Mesenteric fat pad (tissue), 1 donor: ENCODE data around the gene ADIPOQ. TPM values are rescaled to one million over a fixed set of nuclear protein-coding genes. Genes with fewer than 3 reads are reported as not detected.
"Not testable (repeated sequence)": the region's sequence is repeated elsewhere in the genome, so short reads cannot be mapped to it uniquely, and the experiment has no call there.

Source experiments
- DNase-seq: peaks from one replicate; pipeline ENCODE4 v3.0.0-alpha.2; 2020; ENCODE audit warnings: low spot score
- total RNA-seq: library from RNA; stranded (reverse); fragmentation: NEBNext Ultra II Directional; extraction: Animal tissue kit (Norgen Biotek cat#: 25700); gene quantifications from one replicate; pipeline ENCODE4 v1.2.1, GENCODE V29; 2021
- donor health status: DM: yes; HTN: yes; CAD: no.

The ADIPOQ gene
- total RNA-seq, 1 donor from 2014 or later = 1,676 TPM

DNA sequence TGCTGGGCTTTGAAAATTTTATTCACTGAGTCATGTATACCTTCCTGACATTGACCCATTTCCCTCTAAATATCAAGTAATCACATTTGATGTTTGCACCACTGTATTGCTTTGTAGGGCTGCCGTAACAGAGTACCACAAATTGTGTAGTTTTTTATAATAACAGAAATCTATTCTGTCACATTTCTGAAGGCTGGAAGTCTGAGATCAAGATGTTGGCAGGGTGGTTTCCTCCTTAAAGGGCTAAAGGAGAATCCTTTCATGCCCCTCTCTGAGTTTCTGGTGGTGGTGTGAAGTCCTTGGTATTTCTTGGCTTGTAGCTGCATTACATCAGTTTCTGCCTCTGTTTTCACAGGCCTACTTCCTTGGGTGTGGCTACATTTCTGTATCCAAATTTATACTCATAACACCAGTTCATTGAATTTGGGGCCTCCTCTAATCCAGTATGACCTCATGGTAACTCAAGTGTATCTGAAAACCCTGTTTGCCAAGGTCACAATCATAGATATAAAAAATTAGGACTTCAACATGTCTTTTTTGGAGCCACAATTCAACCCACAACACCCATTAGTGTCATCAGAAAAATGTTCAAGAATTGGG lies 58.7 kb downstream of the ADIPOQ start:
- no peak for DNase-seq

- no peak for DNase-seq
These were observed 59.6 kb downstream of the ADIPOQ start for GRCh38 chr3:186902154-186902553.

DNA sequence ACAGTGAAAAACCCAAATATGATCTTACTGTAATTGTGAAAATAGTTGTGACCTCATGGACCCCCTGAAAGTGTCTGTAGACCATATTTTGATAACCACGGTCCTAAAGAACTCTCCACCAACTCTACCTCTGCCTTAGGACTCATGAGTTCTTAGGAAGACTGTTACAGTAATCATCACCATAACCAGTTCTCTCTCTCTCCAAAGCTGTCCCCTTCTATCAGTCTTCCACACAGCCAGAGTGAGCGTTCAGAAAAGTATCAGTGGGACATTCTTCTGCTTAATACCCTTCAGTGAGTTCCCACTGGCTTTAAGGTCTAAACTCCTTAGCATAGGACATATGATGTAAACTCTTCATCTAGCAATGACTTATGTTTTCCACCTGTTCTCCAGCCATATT lies 60.2 kb downstream of the ADIPOQ start:
- DNase-seq = no peak

DNA sequence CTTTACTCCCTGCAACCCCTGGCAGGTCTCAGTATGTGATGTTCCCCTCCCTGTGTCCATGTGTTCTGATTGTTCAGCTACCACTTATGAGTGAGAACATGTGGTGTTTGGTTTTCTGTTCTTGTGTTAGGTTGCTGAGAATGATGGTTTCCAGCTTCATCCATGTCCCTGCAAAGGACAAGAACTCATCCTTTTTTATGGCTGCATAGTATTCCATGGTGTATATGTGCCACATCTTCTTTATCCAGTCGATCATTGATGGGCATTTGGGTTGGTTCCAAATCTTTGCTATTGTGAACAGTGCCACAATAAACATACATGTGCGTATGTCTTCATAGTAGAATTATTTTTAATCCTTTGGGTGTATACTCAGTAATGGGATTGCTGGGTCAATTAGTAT lies 61.2 kb downstream of the ADIPOQ start:
- not testable (repeated sequence) for DNase-seq

DNA sequence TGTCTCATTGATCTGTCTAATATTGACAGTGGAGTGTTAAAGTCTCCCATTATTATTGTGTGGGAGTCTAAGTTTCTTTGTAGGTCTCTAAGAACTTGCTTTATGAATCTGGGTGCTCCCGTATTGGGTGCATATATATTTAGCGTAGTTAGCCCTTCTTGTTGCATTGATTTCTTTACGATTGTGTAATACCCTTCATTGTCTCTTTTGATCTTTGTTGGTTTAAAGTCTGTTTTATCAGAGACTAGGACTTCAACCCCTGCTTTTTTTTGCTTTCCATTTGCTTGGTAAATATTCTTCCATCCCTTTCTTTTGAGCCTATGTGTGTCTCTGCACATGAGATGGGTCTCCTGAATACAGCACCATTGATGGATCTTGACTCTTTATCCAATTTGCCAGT lies 64.6 kb downstream of the ADIPOQ start:
- DNase-seq = not testable (repeated sequence)

Other genes starting within 250 kb of the ADIPOQ start
- not detected for gene AHSG, start 229.7 kb upstream of the ADIPOQ start, total RNA-seq
- not detected for gene FETUB, start 202.3 kb upstream of the ADIPOQ start, total RNA-seq
- not detected for gene HRG, start 176.7 kb upstream of the ADIPOQ start, total RNA-seq
- gene KNG1, start 125.4 kb upstream of the ADIPOQ start, total RNA-seq = not detected
- gene EIF4A2, start 59.1 kb upstream of the ADIPOQ start, total RNA-seq = 237 TPM
- gene RFC4, start 36.2 kb upstream of the ADIPOQ start, total RNA-seq = 6.4 TPM
- gene ST6GAL1, start 87.8 kb downstream of the ADIPOQ start, total RNA-seq = 35.6 TPM